Lung (tissue), 12 donors: ENCODE data around the gene FNIP1. TPM values are rescaled to one million over a fixed set of nuclear protein-coding genes. Genes with fewer than 3 reads are reported as not detected.

Source experiments
- ATAC-seq: fragments of 200-7000 bp; cut with Tn5 transposase; one replicate; pipeline ENCODE4 v1.9.1; 2020; ENCODE audit warnings: moderate number of reproducible peaks; ENCODE audit not compliant: insufficient read depth, low FRiP score
- DNase-seq, 3 donors: peaks; one replicate each; pipeline ENCODE4 v3.0.0-alpha.2; 2013 to 2017
- H3K27ac ChIP-seq, 2 donors: one replicate each; pipeline ENCODE4 v1.5.1; 2013; ENCODE audit warnings: mild to moderate bottlenecking in 2 of 2, moderate library complexity in 2 of 2, control low read depth in 1 of 2, inconsistent platforms in 1 of 2, low read depth in 1 of 2, low read length in 1 of 2
- H3K27me3 ChIP-seq, 3 donors: one replicate each; pipeline ENCODE4 v1.5.1; 2013; ENCODE audit warnings: low read length in 2 of 3; ENCODE audit not compliant: control insufficient read depth in 3 of 3, insufficient read depth in 3 of 3
- H3K36me3 ChIP-seq, 4 donors: one replicate each; pipeline ENCODE4 v1.5.1; 2013; ENCODE audit warnings: low read length in 4 of 4, mild to moderate bottlenecking in 1 of 4, moderate library complexity in 1 of 4; ENCODE audit not compliant: control insufficient read depth in 4 of 4, insufficient read depth in 4 of 4
- H3K4me1 ChIP-seq, 5 donors: one replicate each; pipeline ENCODE4 v1.5.1; 2013; ENCODE audit warnings: low read length in 5 of 5, mild to moderate bottlenecking in 2 of 5, moderate library complexity in 1 of 5; ENCODE audit not compliant: control insufficient read depth in 5 of 5, insufficient read depth in 5 of 5
- H3K4me3 ChIP-seq: one replicate; pipeline ENCODE4 v1.5.1; 2013; ENCODE audit warnings: mild to moderate bottlenecking, control low read depth, moderate library complexity
- H3K9ac ChIP-seq, 2 donors: one replicate each; pipeline ENCODE4 v1.5.1; 2013; ENCODE audit warnings: low read length in 2 of 2, control low read depth in 1 of 2; ENCODE audit not compliant: insufficient read depth in 1 of 2
- H3K9me3 ChIP-seq, 4 donors: one replicate each; pipeline ENCODE4 v1.5.1; 2013; ENCODE audit warnings: low read length in 3 of 4, mild to moderate bottlenecking in 1 of 4, moderate library complexity in 1 of 4; ENCODE audit not compliant: control insufficient read depth in 4 of 4, insufficient read depth in 3 of 4
- CTCF ChIP-seq: IDR thresholded peaks from 2 replicates; pipeline ENCODE4 v1.5.1; 2012; ENCODE audit warnings: mild to moderate bottlenecking; ENCODE audit errors: control extremely low read depth, extremely low read depth
- WGBS, 2 donors: extraction: QIAGEN DNeasy Blood & Tissue Kit; methylation state at CpG; one replicate each; pipeline ENCODE4 v1.1.7; 2013; 5-methylcytosine and 5-hydroxymethylcytosine counted together
- polyA plus RNA-seq, 2 donors: library from polyadenylated mRNA; stranded (reverse); fragments of 200-250 nt; gene quantifications; one replicate each; pipeline ENCODE4 v1.2.1, GENCODE V29; 2013
- total RNA-seq, 2 donors: library from RNA; depleted of rRNA in 1 of 2; stranded (reverse); fragments of >200 nt in 1 of 2; gene quantifications; one replicate each; pipeline ENCODE4 v1.2.1, GENCODE V29; 2014 to 2021
- donor health status: control.
- donor health status: control.
- donor health status: Bipolar disorder and iron deficiency.
- donor health status: healthy.
- donor health status: DM: yes; HTN: yes; CAD: no.

Gene FNIP1
- total and polyA plus RNA-seq, 4 donors = 5.0 to 98.3 (median 22.6) TPM

- WGBS, 2 donors = 2 to 4% methylated on average over 4 of the region's 4 CpGs
- H3K27me3 ChIP-seq = no peaks in the 10 kb centered on the region
- DNase-seq (peak in 1 of 3 donors; percentile 18), ATAC-seq (no peak)
- peak overlapping the region; percentile 85 to 99 for H3K27ac ChIP-seq
- no peak overlapping the region for H3K4me3 ChIP-seq
- H3K4me1 ChIP-seq = peaks cover 4 to 20% (median 8%) of the 10 kb centered on the region in 5 donors
- H3K36me3 ChIP-seq = peaks cover 0 to 3% (median 0%) of the 10 kb centered on the region in 4 donors
- peak overlapping the region; percentile 86 to 94 for H3K9ac ChIP-seq
- H3K9me3 ChIP-seq = no peaks in the 10 kb centered on the region
- TF ChIP-seq CTCF = no peak
Measured at GRCh38 chr5:131634238-131634637, 162.6 kb downstream of the FNIP1 start.

- DNase-seq (no peak), ATAC-seq (no peak)
- Histone ChIP-seq H3K4me3 (no peak overlapping the region), H3K9me3 (no peaks in the 10 kb centered on the region), H3K9ac (peak overlapping the region; percentile 86 to 94), H3K4me1 (peaks cover 4 to 20% (median 10%) of the 10 kb centered on the region in 5 donors), H3K27ac (no peak overlapping the region), H3K36me3 (peaks cover 0 to 3% (median 0%) of the 10 kb centered on the region in 4 donors), H3K27me3 (no peaks in the 10 kb centered on the region)
- WGBS, 2 donors = 45 to 48% methylated on average over 5 of the region's 5 CpGs
- TF ChIP-seq CTCF = no peak
Measured at GRCh38 chr5:131633830-131634229, 163.0 kb downstream of the FNIP1 start.

GRCh38 chr5:131630963-131631350 is 165.9 kb downstream of the FNIP1 start:
- DNase-seq (no peak), ATAC-seq (no peak)
- H3K27me3 ChIP-seq = no peaks in the 10 kb centered on the region
- H3K4me3 ChIP-seq = no peak overlapping the region
- peaks cover 0 to 3% (median 0%) of the 10 kb centered on the region in 4 donors for H3K36me3 ChIP-seq
- 81 to 83% methylated on average over 4 of the region's 4 CpGs for WGBS, 2 donors
- TF ChIP-seq CTCF = no peak
- no peak overlapping the region for H3K27ac ChIP-seq
- H3K4me1 ChIP-seq = peaks cover 0 to 20% (median 9%) of the 10 kb centered on the region in 5 donors
- H3K9ac ChIP-seq = no peak overlapping the region
- H3K9me3 ChIP-seq = no peaks in the 10 kb centered on the region
